Measurements from ENCODE around the gene SERPINA10. TPM values are rescaled to one million over a fixed set of nuclear protein-coding genes. Genes with fewer than 3 reads are reported as not detected.
"Not testable (repeated sequence)": the region's sequence is repeated elsewhere in the genome, so short reads cannot be mapped to it uniquely, and the experiment has no call there.

The SERPINA10 gene
- total RNA-seq, 1 donor from 2014 or later: not detected

GRCh38 chr14:94305620-94306019 is 12.6 kb upstream of the SERPINA10 start:
- DNase-seq (ENCODE audit: low read depth): no peak
- no peak for TF ChIP-seq CTCF (IDR thresholded peaks at IDR 0.05; ENCODE audit: insufficient read depth, low read length, poor library complexity, severe bottlenecking)
- no peak overlapping the region for H3K4me3 ChIP-seq (ENCODE audit: low read depth, low read length)
- H3K36me3 ChIP-seq (ENCODE audit: control insufficient read depth, insufficient read depth, low read length): no peaks in the 10 kb centered on the region
- no peaks in the 10 kb centered on the region for H3K27me3 ChIP-seq (ENCODE audit: control insufficient read depth, insufficient read depth, low read length)

GRCh38 chr14:94304243-94304642 is 11.2 kb upstream of the SERPINA10 start:
- DNase-seq (ENCODE audit: low read depth): no peak
- H3K36me3 ChIP-seq (ENCODE audit: control insufficient read depth, insufficient read depth, low read length): no peaks in the 10 kb centered on the region
- H3K27me3 ChIP-seq (ENCODE audit: control insufficient read depth, insufficient read depth, low read length): no peaks in the 10 kb centered on the region
- H3K4me3 ChIP-seq (ENCODE audit: low read depth, low read length): no peak overlapping the region
- TF ChIP-seq CTCF (IDR thresholded peaks at IDR 0.05; ENCODE audit: insufficient read depth, low read length, poor library complexity, severe bottlenecking): no peak

GRCh38 chr14:94303111-94303510 is 10.0 kb upstream of the SERPINA10 start:
- TF ChIP-seq CTCF (IDR thresholded peaks at IDR 0.05; ENCODE audit: insufficient read depth, low read length, poor library complexity, severe bottlenecking): no peak
- no peaks in the 10 kb centered on the region for H3K27me3 ChIP-seq (ENCODE audit: control insufficient read depth, insufficient read depth, low read length)
- H3K4me3 ChIP-seq (ENCODE audit: low read depth, low read length): no peak overlapping the region
- no peaks in the 10 kb centered on the region for H3K36me3 ChIP-seq (ENCODE audit: control insufficient read depth, insufficient read depth, low read length)
- DNase-seq (ENCODE audit: low read depth): no peak

- no peak for TF ChIP-seq CTCF (IDR thresholded peaks at IDR 0.05; ENCODE audit: insufficient read depth, low read length, poor library complexity, severe bottlenecking)
- Histone ChIP-seq H3K36me3 (ENCODE audit: control insufficient read depth, insufficient read depth, low read length) (no peaks in the 10 kb centered on the region), H3K27me3 (ENCODE audit: control insufficient read depth, insufficient read depth, low read length) (no peaks in the 10 kb centered on the region), H3K4me3 (ENCODE audit: low read depth, low read length) (no peak overlapping the region)
- no peak for DNase-seq (ENCODE audit: low read depth)
These were observed 5.1 kb upstream of the SERPINA10 start for GRCh38 chr14:94298130-94298529.

- DNase-seq (ENCODE audit: low read depth); H3K36me3 ChIP-seq (ENCODE audit: control insufficient read depth, insufficient read depth, low read length); H3K27me3 ChIP-seq (ENCODE audit: control insufficient read depth, insufficient read depth, low read length); H3K4me3 ChIP-seq (ENCODE audit: low read depth, low read length): not testable (repeated sequence)
These were observed 3.1 kb upstream of the SERPINA10 start for GRCh38 chr14:94296181-94296545.

- no peaks in the 10 kb centered on the region for H3K36me3 ChIP-seq (ENCODE audit: control insufficient read depth, insufficient read depth, low read length)
- H3K4me3 ChIP-seq (ENCODE audit: low read depth, low read length): no peak overlapping the region
- H3K27me3 ChIP-seq (ENCODE audit: control insufficient read depth, insufficient read depth, low read length): no peaks in the 10 kb centered on the region
- DNase-seq (ENCODE audit: low read depth): no peak
- no peak for TF ChIP-seq CTCF (IDR thresholded peaks at IDR 0.05; ENCODE audit: insufficient read depth, low read length, poor library complexity, severe bottlenecking)
These were observed 2.5 kb upstream of the SERPINA10 start for GRCh38 chr14:94295360-94296180.

All from kidney epithelial cell (primary cell).